HG02884 (cell line): Measurements from ENCODE around the gene VGLL3.

Experiments used
- ATAC-seq: cut with Tn5 transposase; IDR thresholded peaks from one replicate; pipeline ENCODE4 v1.9.1; 2021; ENCODE audit warnings: mild to moderate bottlenecking, moderate library complexity; ENCODE audit not compliant: unreplicated experiment

The VGLL3 gene

GRCh38 chr3:86954747-86955146 lies 36.2 kb downstream of the VGLL3 start:
- ATAC-seq: no peak

- ATAC-seq: no peak
Observed at GRCh38 chr3:86954226-86954625, 36.7 kb downstream of the VGLL3 start.

- ATAC-seq: no peak
Observed at GRCh38 chr3:86951322-86951721, 39.6 kb downstream of the VGLL3 start.

- ATAC-seq: no peak
Observed at GRCh38 chr3:86950717-86951116, 40.2 kb downstream of the VGLL3 start.

GRCh38 chr3:86949850-86950249 lies 41.1 kb downstream of the VGLL3 start:
- no peak for ATAC-seq

GRCh38 chr3:86948822-86949221 lies 42.1 kb downstream of the VGLL3 start:
- ATAC-seq: no peak

- no peak for ATAC-seq
Observed at GRCh38 chr3:86942206-86942605, 48.7 kb downstream of the VGLL3 start.

- ATAC-seq: no peak
Observed at GRCh38 chr3:86938416-86939105, 52.4 kb downstream of the VGLL3 start.

- no peak for ATAC-seq
Observed at GRCh38 chr3:86937306-86937791, 53.6 kb downstream of the VGLL3 start.

- no peak for ATAC-seq
Observed at GRCh38 chr3:86934851-86935250, 56.1 kb downstream of the VGLL3 start.

GRCh38 chr3:86930831-86931230 lies 60.1 kb downstream of the VGLL3 start:
- ATAC-seq: no peak

GRCh38 chr3:86930181-86930580 lies 60.8 kb downstream of the VGLL3 start:
- no peak for ATAC-seq

GRCh38 chr3:86929046-86929445 lies 61.9 kb downstream of the VGLL3 start:
- no peak for ATAC-seq

GRCh38 chr3:86923071-86923491 lies 67.9 kb downstream of the VGLL3 start:
- ATAC-seq: no peak

GRCh38 chr3:86921971-86922680 lies 68.8 kb downstream of the VGLL3 start:
- no peak for ATAC-seq

- ATAC-seq: no peak
Observed at GRCh38 chr3:86914670-86915069, 76.3 kb downstream of the VGLL3 start.

GRCh38 chr3:86913160-86913559 lies 77.8 kb downstream of the VGLL3 start:
- no peak for ATAC-seq

- ATAC-seq: no peak
Observed at GRCh38 chr3:86895202-86895601, 95.7 kb downstream of the VGLL3 start.

- ATAC-seq: no peak
Observed at GRCh38 chr3:86890741-86891396, 100.1 kb downstream of the VGLL3 start.
